Neural cell (in vitro differentiated cells): ENCODE results near the gene KCNJ8.
"Not testable (repeated sequence)": the region's sequence is repeated elsewhere in the genome, so short reads cannot be mapped to it uniquely, and the experiment has no call there.

ENCODE experiments used
- EP300 ChIP-seq: fragments of 450-650 bp; conservative IDR thresholded peaks from 2 replicates; pipeline ENCODE4 v1.6.1; 2014; ENCODE audit warnings: antibody characterized with exemption, mild to moderate bottlenecking, moderate library complexity; ENCODE audit not compliant: poor library complexity, severe bottlenecking
- POLR2AphosphoS5 ChIP-seq: IDR thresholded peaks from 2 replicates; pipeline ENCODE4 v1.6.1; 2012
- SMC3 ChIP-seq: fragments of 450-650 bp; conservative IDR thresholded peaks from 2 replicates; pipeline ENCODE4 v1.6.1; 2014; ENCODE audit warnings: antibody characterized with exemption, mild to moderate bottlenecking, moderate library complexity; ENCODE audit not compliant: poor library complexity
- TAF1 ChIP-seq: IDR thresholded peaks from 2 replicates; pipeline ENCODE4 v1.6.1; 2012; ENCODE audit warnings: low read depth
- TF ChIP-seq, protein P1 (sequence below): fragments of 450-650 bp; IDR thresholded peaks from 2 replicates; pipeline ENCODE4 v1.5.1; 2014; ENCODE audit warnings: antibody characterized with exemption, mild to moderate bottlenecking, moderate library complexity; ENCODE audit not compliant: poor library complexity, severe bottlenecking

DNA sequence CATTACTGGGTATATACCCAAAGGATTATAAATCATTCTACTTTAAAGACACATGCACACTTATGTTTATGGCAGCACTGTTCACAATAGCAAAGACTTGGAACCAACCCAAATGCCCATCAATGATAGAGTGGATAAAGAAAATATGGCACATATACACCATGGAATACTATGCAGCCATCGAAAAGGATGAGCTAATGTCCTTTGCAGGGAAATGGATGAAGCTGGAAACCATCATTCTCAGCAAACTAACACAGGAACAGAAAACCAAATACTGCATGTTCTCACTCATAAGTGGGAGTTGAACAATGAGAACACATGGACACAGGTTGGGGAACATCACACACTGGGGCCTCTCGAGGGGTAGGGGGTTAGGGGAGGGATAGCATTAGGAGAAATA lies 37.8 kb upstream of the KCNJ8 start:
- TF ChIP-seq, protein P1, sequence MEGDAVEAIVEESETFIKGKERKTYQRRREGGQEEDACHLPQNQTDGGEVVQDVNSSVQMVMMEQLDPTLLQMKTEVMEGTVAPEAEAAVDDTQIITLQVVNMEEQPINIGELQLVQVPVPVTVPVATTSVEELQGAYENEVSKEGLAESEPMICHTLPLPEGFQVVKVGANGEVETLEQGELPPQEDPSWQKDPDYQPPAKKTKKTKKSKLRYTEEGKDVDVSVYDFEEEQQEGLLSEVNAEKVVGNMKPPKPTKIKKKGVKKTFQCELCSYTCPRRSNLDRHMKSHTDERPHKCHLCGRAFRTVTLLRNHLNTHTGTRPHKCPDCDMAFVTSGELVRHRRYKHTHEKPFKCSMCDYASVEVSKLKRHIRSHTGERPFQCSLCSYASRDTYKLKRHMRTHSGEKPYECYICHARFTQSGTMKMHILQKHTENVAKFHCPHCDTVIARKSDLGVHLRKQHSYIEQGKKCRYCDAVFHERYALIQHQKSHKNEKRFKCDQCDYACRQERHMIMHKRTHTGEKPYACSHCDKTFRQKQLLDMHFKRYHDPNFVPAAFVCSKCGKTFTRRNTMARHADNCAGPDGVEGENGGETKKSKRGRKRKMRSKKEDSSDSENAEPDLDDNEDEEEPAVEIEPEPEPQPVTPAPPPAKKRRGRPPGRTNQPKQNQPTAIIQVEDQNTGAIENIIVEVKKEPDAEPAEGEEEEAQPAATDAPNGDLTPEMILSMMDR: not testable (repeated sequence)
- TF ChIP-seq EP300, POLR2AphosphoS5, TAF1, SMC3: not testable (repeated sequence)
